ENCODE results near the gene CASP9.

CASP9 gene

DNA sequence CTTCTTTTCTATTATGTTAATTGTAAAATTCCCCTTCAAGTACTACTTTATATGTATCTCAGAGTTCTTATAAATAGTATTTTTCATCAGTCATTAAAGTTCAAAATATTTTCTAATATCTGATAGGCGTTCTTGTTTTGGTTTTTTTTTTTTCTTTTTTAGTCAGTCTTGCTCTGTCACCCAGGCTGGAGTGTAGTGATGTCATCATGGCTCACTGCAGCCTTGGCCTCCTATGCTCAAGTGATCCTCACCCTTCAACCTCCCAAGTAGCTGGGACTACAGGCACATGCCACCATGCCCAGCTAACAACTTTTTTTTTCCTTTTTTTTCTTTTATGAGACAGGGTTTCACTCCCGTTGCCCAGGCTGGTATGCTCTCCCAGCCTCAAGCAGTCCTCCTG, 33.6 kb upstream of the CASP9 start:
- no peak overlapping the region for H3K4me3 ChIP-seq (ENCODE audit: low read depth, low read length)
- TF ChIP-seq, protein P1, sequence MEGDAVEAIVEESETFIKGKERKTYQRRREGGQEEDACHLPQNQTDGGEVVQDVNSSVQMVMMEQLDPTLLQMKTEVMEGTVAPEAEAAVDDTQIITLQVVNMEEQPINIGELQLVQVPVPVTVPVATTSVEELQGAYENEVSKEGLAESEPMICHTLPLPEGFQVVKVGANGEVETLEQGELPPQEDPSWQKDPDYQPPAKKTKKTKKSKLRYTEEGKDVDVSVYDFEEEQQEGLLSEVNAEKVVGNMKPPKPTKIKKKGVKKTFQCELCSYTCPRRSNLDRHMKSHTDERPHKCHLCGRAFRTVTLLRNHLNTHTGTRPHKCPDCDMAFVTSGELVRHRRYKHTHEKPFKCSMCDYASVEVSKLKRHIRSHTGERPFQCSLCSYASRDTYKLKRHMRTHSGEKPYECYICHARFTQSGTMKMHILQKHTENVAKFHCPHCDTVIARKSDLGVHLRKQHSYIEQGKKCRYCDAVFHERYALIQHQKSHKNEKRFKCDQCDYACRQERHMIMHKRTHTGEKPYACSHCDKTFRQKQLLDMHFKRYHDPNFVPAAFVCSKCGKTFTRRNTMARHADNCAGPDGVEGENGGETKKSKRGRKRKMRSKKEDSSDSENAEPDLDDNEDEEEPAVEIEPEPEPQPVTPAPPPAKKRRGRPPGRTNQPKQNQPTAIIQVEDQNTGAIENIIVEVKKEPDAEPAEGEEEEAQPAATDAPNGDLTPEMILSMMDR (IDR thresholded peaks at IDR 0.05; ENCODE audit: low read depth, low read length), result no peak

DNA sequence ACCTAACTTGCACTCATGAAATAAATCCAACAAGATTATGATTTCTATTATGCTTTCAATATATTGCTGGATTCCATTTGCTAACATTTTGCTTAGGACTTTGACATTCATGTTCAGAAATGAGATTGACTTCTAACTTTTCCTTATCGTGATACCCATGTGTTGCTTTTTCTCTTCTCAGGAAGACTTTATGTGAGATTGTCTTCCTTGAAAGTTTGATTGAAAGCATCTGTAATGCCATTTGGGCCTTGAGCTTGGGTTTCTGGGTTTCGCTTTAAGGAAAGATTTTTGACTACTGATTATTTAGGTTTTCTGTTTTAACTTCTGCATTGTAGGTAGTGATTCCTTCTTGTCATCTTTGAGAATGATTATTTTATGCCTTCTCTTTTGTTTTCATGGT, 33.0 kb upstream of the CASP9 start:
- TF ChIP-seq, protein P1 (IDR thresholded peaks at IDR 0.05; ENCODE audit: low read depth, low read length), result no peak
- no peak overlapping the region for H3K4me3 ChIP-seq (ENCODE audit: low read depth, low read length)

DNA sequence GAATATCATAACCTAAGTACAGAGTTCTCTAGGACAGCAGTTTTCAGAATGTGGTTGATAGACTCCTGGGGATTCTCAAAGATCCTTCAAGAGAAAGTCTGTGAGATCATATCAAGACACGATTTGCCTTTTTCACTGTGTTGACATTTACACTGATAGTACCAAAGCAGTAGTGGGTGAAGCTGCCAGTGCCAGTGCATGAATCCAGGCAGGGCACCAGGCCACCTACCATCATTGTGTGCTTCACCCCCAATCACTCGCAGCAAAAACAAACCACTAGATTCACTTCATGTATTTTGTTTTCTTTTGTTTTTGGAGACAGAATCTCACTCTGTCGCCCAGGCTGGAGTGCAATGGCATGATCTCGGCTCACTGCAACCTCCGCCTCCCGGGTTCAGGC, 26.6 kb upstream of the CASP9 start:
- H3K4me3 ChIP-seq (ENCODE audit: low read depth, low read length), result no peak overlapping the region
- TF ChIP-seq, protein P1 (IDR thresholded peaks at IDR 0.05; ENCODE audit: low read depth, low read length), result no peak

DNA sequence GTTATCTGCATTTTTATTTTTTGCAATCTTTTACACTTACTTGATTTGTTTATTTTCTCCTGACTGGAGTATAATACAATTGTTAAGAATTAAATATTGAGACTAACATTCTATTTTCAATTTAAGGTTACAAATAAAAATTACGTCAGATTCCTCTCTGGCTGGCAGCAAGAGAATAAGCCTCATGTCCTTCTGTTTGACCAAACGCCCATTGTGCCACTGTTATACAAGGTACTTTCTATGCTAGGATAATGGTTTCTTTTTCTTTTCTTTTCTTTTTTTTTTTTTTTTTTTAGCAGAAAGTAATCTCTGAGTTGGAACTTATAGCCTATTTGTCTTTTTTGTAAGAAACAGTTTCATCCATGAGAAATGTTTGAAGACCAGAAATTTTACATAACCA, 22.6 kb upstream of the CASP9 start:
- H3K4me3 ChIP-seq (ENCODE audit: low read depth, low read length), result no peak overlapping the region
- TF ChIP-seq, protein P1 (IDR thresholded peaks at IDR 0.05; ENCODE audit: low read depth, low read length), result no peak

DNA sequence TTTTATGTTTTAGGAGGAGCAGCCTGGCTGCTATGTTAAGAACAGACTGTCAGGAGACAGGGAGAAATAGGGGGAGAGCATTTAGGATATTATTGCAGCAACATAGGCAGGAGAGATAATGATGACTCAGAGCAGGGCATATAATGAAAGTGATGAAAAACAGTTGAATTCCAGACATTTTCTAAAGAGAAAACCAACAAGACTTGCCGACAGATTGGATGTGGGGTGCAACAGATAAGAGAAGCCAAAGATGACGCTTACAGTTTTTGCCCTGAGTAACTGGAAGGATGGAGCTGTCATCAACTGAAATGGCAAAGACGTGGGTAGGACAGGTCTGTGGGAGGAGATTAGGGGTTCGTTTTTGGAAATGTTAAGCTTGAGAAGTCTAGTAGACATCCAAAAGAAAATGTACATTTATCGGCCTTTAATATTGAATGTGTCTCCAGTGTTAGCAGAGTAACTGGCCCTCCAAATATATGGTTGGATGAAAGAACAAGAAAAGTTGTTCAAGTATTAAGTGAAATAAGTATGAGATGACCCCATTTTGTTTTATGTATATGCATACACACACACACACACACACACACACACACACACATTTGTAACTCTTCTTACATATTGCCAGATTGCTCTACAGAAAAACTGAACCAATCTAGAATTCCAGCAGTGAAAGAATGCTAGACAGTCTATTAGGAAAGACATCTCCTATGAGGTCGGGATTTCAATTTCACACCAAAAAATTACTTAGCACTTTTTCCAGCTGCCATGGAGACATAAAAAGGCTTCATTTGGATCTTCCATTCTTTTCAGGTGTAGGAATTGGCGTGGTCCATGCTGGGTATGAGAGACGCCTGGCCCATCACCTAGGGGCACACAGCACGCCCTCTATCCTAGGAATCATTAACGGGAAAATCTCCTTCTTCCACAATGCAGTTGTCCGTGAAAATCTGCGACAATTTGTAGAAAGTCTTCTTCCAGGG, 19.9 kb upstream of the CASP9 start:
- TF ChIP-seq, protein P1 (IDR thresholded peaks at IDR 0.05; ENCODE audit: low read depth, low read length), result no peak
- H3K4me3 ChIP-seq (ENCODE audit: low read depth, low read length), result no peak overlapping the region

DNA sequence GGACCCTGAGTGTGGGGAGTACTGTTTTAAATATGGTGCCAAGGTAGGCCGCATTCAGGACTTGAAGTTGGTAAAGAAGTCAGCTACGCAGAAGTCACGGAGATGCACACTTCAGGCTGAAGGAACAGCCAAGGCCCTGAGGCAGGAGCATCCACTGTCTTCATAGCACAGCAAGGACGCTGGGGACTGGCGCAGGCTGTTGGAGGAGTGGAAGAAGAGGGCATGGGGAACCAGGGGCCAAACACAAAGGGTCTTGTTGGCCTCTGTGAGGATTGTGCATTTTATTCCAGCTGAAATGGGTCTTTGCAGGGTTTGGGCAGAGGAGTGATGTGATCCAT, 19.2 kb upstream of the CASP9 start:
- TF ChIP-seq, protein P1 (IDR thresholded peaks at IDR 0.05; ENCODE audit: low read depth, low read length), result no peak
- H3K4me3 ChIP-seq (ENCODE audit: low read depth, low read length), result no peak overlapping the region

Measured in WI38 (cell line).